Neural cell (in vitro differentiated cells): ENCODE results near the gene B4GALNT4.

Source experiments
- EP300 ChIP-seq: fragments of 450-650 bp; conservative IDR thresholded peaks from 2 replicates; pipeline ENCODE4 v1.6.1; 2014; ENCODE audit warnings: antibody characterized with exemption, mild to moderate bottlenecking, moderate library complexity; ENCODE audit not compliant: poor library complexity, severe bottlenecking
- EZH2 ChIP-seq: fragments of 200-600, 300-800 bp; shearing (Covaris generic), sonication (generic); IDR thresholded peaks from 2 replicates; pipeline ENCODE4 v1.6.1; 2014; ENCODE audit warnings: antibody characterized with exemption, low read length, borderline replicate concordance, mild to moderate bottlenecking; ENCODE audit not compliant: insufficient read depth, poor library complexity, severe bottlenecking
- MXI1 ChIP-seq: fragments of 450-650 bp; conservative IDR thresholded peaks from 2 replicates; pipeline ENCODE4 v1.6.1; 2014; ENCODE audit warnings: antibody characterized with exemption, mild to moderate bottlenecking; ENCODE audit not compliant: poor library complexity, severe bottlenecking
- POLR2AphosphoS5 ChIP-seq: IDR thresholded peaks from 2 replicates; pipeline ENCODE4 v1.6.1; 2012
- RAD21 ChIP-seq: fragments of 450-650 bp; conservative IDR thresholded peaks from 2 replicates; pipeline ENCODE4 v1.6.1; 2014; ENCODE audit warnings: antibody characterized with exemption, mild to moderate bottlenecking, moderate library complexity
- REST ChIP-seq: IDR thresholded peaks from 2 replicates; pipeline ENCODE4 v1.6.1; 2012; ENCODE audit warnings: borderline replicate concordance
- SMC3 ChIP-seq: fragments of 450-650 bp; conservative IDR thresholded peaks from 2 replicates; pipeline ENCODE4 v1.6.1; 2014; ENCODE audit warnings: antibody characterized with exemption, mild to moderate bottlenecking, moderate library complexity; ENCODE audit not compliant: poor library complexity
- TAF1 ChIP-seq: IDR thresholded peaks from 2 replicates; pipeline ENCODE4 v1.6.1; 2012; ENCODE audit warnings: low read depth
- TF ChIP-seq, protein P1 (sequence below): fragments of 450-650 bp; IDR thresholded peaks from 2 replicates; pipeline ENCODE4 v1.5.1; 2014; ENCODE audit warnings: antibody characterized with exemption, mild to moderate bottlenecking, moderate library complexity; ENCODE audit not compliant: poor library complexity, severe bottlenecking

- no peak for TF ChIP-seq TAF1
- TF ChIP-seq, protein P1, sequence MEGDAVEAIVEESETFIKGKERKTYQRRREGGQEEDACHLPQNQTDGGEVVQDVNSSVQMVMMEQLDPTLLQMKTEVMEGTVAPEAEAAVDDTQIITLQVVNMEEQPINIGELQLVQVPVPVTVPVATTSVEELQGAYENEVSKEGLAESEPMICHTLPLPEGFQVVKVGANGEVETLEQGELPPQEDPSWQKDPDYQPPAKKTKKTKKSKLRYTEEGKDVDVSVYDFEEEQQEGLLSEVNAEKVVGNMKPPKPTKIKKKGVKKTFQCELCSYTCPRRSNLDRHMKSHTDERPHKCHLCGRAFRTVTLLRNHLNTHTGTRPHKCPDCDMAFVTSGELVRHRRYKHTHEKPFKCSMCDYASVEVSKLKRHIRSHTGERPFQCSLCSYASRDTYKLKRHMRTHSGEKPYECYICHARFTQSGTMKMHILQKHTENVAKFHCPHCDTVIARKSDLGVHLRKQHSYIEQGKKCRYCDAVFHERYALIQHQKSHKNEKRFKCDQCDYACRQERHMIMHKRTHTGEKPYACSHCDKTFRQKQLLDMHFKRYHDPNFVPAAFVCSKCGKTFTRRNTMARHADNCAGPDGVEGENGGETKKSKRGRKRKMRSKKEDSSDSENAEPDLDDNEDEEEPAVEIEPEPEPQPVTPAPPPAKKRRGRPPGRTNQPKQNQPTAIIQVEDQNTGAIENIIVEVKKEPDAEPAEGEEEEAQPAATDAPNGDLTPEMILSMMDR = no peak
- no peak for TF ChIP-seq MXI1
- no peak for TF ChIP-seq REST
- TF ChIP-seq EP300 = no peak
- TF ChIP-seq EZH2 = no peak
- TF ChIP-seq POLR2AphosphoS5 = no peak
- TF ChIP-seq RAD21 = no peak
- no peak for TF ChIP-seq SMC3
Measured at GRCh38 chr11:396948-397548, 27.7 kb downstream of the B4GALNT4 start.
